GM06990 (cell line): Measurements from ENCODE around the gene NAT16.

Experiments
- DNase-seq: peaks from one replicate; pipeline ENCODE4 v3.0.0-alpha.2; 2011; ENCODE audit not compliant: insufficient read length; ENCODE audit errors: extremely low read depth
- H3K27me3 ChIP-seq: replicated peaks from 2 replicates; pipeline ENCODE4 v1.6.0; 2011; ENCODE audit warnings: low read length; ENCODE audit not compliant: control insufficient read depth, insufficient read depth
- H3K36me3 ChIP-seq: 2 replicates; pipeline ENCODE4 v1.5.1; 2011; ENCODE audit warnings: low read length; ENCODE audit not compliant: control insufficient read depth, insufficient read depth
- H3K4me3 ChIP-seq: replicated peaks from 2 replicates; pipeline ENCODE4 v1.5.1; 2011; ENCODE audit warnings: low read depth, mild to moderate bottlenecking, control low read depth, low read length
- CTCF ChIP-seq: IDR thresholded peaks from 2 replicates; pipeline ENCODE4 v1.5.1; 2011; ENCODE audit warnings: low read length, control low read depth, mild to moderate bottlenecking, inconsistent platforms; ENCODE audit not compliant: insufficient read depth, poor library complexity, severe bottlenecking

NAT16 gene

GRCh38 chr7:101161692-101162471 lies 18.2 kb downstream of the NAT16 start:
- DNase-seq: no peak
- peaks cover 5% of the 10 kb centered on the region for H3K36me3 ChIP-seq
- no peak overlapping the region for H3K4me3 ChIP-seq
- TF ChIP-seq CTCF: no peak
- no peaks in the 10 kb centered on the region; the same call in 1 of the 2 replicates for H3K27me3 ChIP-seq

- TF ChIP-seq CTCF: no peak
- H3K27me3 ChIP-seq: no peaks in the 10 kb centered on the region; the same call in 1 of the 2 replicates
- no peak overlapping the region for H3K4me3 ChIP-seq
- peaks cover 5% of the 10 kb centered on the region for H3K36me3 ChIP-seq
- no peak for DNase-seq
Measured at GRCh38 chr7:101160910-101161309, 19.2 kb downstream of the NAT16 start.

- H3K36me3 ChIP-seq: peaks cover 5% of the 10 kb centered on the region
- no peak overlapping the region for H3K4me3 ChIP-seq
- H3K27me3 ChIP-seq: no peaks in the 10 kb centered on the region; the same call in 1 of the 2 replicates
- TF ChIP-seq CTCF: no peak
- no peak for DNase-seq
Measured at GRCh38 chr7:101159696-101160674, 20.1 kb downstream of the NAT16 start.

- no peaks in the 10 kb centered on the region for H3K27me3 ChIP-seq
- no peak for DNase-seq
- H3K36me3 ChIP-seq: peaks cover 5% of the 10 kb centered on the region
- no peak for TF ChIP-seq CTCF
- H3K4me3 ChIP-seq: no peak overlapping the region
Measured at GRCh38 chr7:101156866-101157589, 23.1 kb downstream of the NAT16 start.

GRCh38 chr7:101156277-101156676 lies 23.8 kb downstream of the NAT16 start:
- no peak overlapping the region for H3K4me3 ChIP-seq
- peaks cover 5% of the 10 kb centered on the region for H3K36me3 ChIP-seq
- no peak for DNase-seq
- no peak for TF ChIP-seq CTCF
- no peaks in the 10 kb centered on the region for H3K27me3 ChIP-seq
